H1 (cell line): ENCODE data around the gene ZNF446. TPM values are rescaled to one million over a fixed set of nuclear protein-coding genes. Genes with fewer than 3 reads are reported as not detected.

ENCODE experiments used
- CTCF ChIA-PET: fragments of 300-600 bp; sonication (Branson Sonifier 250); formaldehyde crosslinking; loops from one replicate; lab custom pipeline; 2021; ENCODE audit not compliant: partially characterized antibody; lab: Charles Lee
- POLR2A ChIA-PET: fragments of 300-600 bp; sonication (Branson Sonifier 250); formaldehyde crosslinking; loops from one replicate; lab custom pipeline; 2021; ENCODE audit warnings: inconsistent platforms; ENCODE audit not compliant: partially characterized antibody; lab: Charles Lee
- DNase-seq, 2 experiments: peaks; one replicate each; pipeline versions ENCODE4 v3.0.0 to v3.0.0-alpha.2; 2010 to 2022; ENCODE audit warnings: low spot score in 2 of 2, low read depth in 1 of 2, mixed read lengths in 1 of 2
- FAIRE-seq: peaks from 2 replicates; lab custom pipeline; 2011; peaks lifted over from hg19 to GRCh38; lab: Jason Lieb, UNC
- H2AFZ ChIP-seq: 2 replicates; pipeline ENCODE4 v1.8.1; 2012; ENCODE audit warnings: low read length, inconsistent platforms
- H2AK5ac ChIP-seq: 2 replicates; pipeline ENCODE4 v1.6.1; 2013; ENCODE audit warnings: low read depth, low read length
- H2BK120ac ChIP-seq: replicated peaks from 2 replicates; pipeline ENCODE3; 2013; ENCODE audit warnings: low read depth, low read length, inconsistent platforms
- H2BK12ac ChIP-seq: 2 replicates; pipeline ENCODE4 v1.6.1; 2013; ENCODE audit warnings: low read depth, low read length
- H2BK15ac ChIP-seq: 2 replicates; pipeline ENCODE4 v1.6.1; 2013; ENCODE audit warnings: low read length
- H2BK20ac ChIP-seq: 2 replicates; pipeline ENCODE4 v1.6.1; 2013; ENCODE audit warnings: low read length
- H2BK5ac ChIP-seq: 2 replicates; pipeline ENCODE4 v1.6.1; 2013; ENCODE audit warnings: low read depth, low read length
- H3K14ac ChIP-seq: 2 replicates; pipeline ENCODE4 v1.6.1; 2013; ENCODE audit warnings: inconsistent platforms; ENCODE audit not compliant: insufficient read length
- H3K18ac ChIP-seq: 2 replicates; pipeline ENCODE4 v1.6.1; 2013; ENCODE audit warnings: low read length; ENCODE audit errors: extremely low read depth
- H3K23ac ChIP-seq: 2 replicates; pipeline ENCODE4 v1.6.1; 2013; ENCODE audit warnings: inconsistent platforms; ENCODE audit not compliant: insufficient read length
- H3K23me2 ChIP-seq: 2 replicates; pipeline ENCODE4 v1.6.1; 2013; ENCODE audit warnings: low read depth, low read length
- H3K27ac ChIP-seq: 2 replicates; pipeline ENCODE4 v1.6.1; 2011; ENCODE audit warnings: low read depth, low read length, inconsistent platforms
- H3K27me3 ChIP-seq, 4 experiments: replicated peaks in 1 of 4; 1 replicate in 1 of 4; 2 replicates in 3 of 4; pipeline versions ENCODE4 v1.6.1 to v1.8.1; 2011 to 2013; ENCODE audit warnings: low read length in 3 of 4, mild to moderate bottlenecking in 3 of 4, inconsistent platforms in 2 of 4, mixed read lengths in 2 of 4, moderate library complexity in 1 of 4; ENCODE audit not compliant: control insufficient read depth in 3 of 4, insufficient read depth in 3 of 4; ENCODE audit errors: extremely low read depth in 1 of 4
- H3K36me3 ChIP-seq, 4 experiments: 2 replicates each; pipeline versions ENCODE4 v1.6.1 to v1.8.1; 2011 to 2013; ENCODE audit warnings: mild to moderate bottlenecking in 4 of 4, low read length in 3 of 4, moderate library complexity in 2 of 4, control low read depth in 1 of 4, inconsistent platforms in 1 of 4; ENCODE audit not compliant: insufficient read depth in 4 of 4, control insufficient read depth in 2 of 4
- H3K4ac ChIP-seq: replicated peaks from 2 replicates; pipeline ENCODE3; 2013; ENCODE audit warnings: low read length, low read depth, mixed read lengths, inconsistent platforms; ENCODE audit not compliant: insufficient read length
- H3K4me1 ChIP-seq, 4 experiments: replicated peaks in 1 of 4; 1 replicate in 1 of 4; 2 replicates in 3 of 4; pipeline versions ENCODE4 v1.6.1 to v1.8.1; 2011 to 2013; ENCODE audit warnings: low read length in 3 of 4, inconsistent platforms in 2 of 4, mixed read lengths in 1 of 4; ENCODE audit not compliant: insufficient read depth in 4 of 4, control insufficient read depth in 3 of 4
- H3K4me2 ChIP-seq, 2 experiments: 2 replicates each; pipeline versions ENCODE4 v1.6.1 to v1.8.1; 2011 to 2013; ENCODE audit warnings: low read depth in 2 of 2, low read length in 2 of 2, control low read depth in 1 of 2, inconsistent platforms in 1 of 2, mild to moderate bottlenecking in 1 of 2; ENCODE audit not compliant: insufficient read depth in 1 of 2
- H3K4me3 ChIP-seq, 4 experiments: fragments of 200-600, 300-600 bp in 1 of 4; sonication (generic), shearing (Covaris generic), sonication (Bioruptor Twin) in 1 of 4; 2 replicates each; pipeline versions ENCODE4 v1.5.1 to v1.8.1; 2011 to 2016; ENCODE audit warnings: low read length in 4 of 4, low read depth in 3 of 4, control low read depth in 2 of 4, inconsistent platforms in 2 of 4, mild to moderate bottlenecking in 2 of 4, mixed read lengths in 1 of 4, moderate library complexity in 1 of 4; ENCODE audit not compliant: insufficient read depth in 2 of 4; ENCODE audit errors: extremely low read depth in 1 of 4
- H3K56ac ChIP-seq: replicated peaks from 2 replicates; pipeline ENCODE3; 2013; ENCODE audit warnings: low read depth, mild to moderate bottlenecking, mixed read lengths, low read length, inconsistent platforms; ENCODE audit not compliant: insufficient read length
- H3K79me1 ChIP-seq: 2 replicates; pipeline ENCODE4 v1.6.1; 2013; ENCODE audit warnings: low read depth, low read length, control low read depth
- H3K79me2 ChIP-seq, 2 experiments: 2 replicates each; pipeline versions ENCODE4 v1.6.1 to v1.8.1; 2012 to 2013; ENCODE audit warnings: low read length in 2 of 2, mild to moderate bottlenecking in 2 of 2, inconsistent platforms in 1 of 2; ENCODE audit not compliant: insufficient read depth in 2 of 2, control insufficient read depth in 1 of 2
- H3K9ac ChIP-seq, 4 experiments: replicated peaks in 1 of 4; 1 replicate in 1 of 4; 2 replicates in 3 of 4; pipeline versions ENCODE4 v1.6.1 to v1.8.1; 2011 to 2013; ENCODE audit warnings: low read depth in 3 of 4, low read length in 3 of 4, control low read depth in 2 of 4, mild to moderate bottlenecking in 2 of 4, moderate library complexity in 2 of 4, inconsistent platforms in 1 of 4; ENCODE audit errors: extremely low read depth in 1 of 4
- H3K9me3 ChIP-seq, 2 experiments: 2 replicates each; pipeline versions ENCODE4 v1.6.1 to v1.8.1; 2012 to 2013; ENCODE audit warnings: mild to moderate bottlenecking in 2 of 2, moderate library complexity in 2 of 2, control low read depth in 1 of 2, inconsistent platforms in 1 of 2, low read depth in 1 of 2, low read length in 1 of 2, mixed read lengths in 1 of 2; ENCODE audit not compliant: insufficient read depth in 2 of 2
- H4K20me1 ChIP-seq, 2 experiments: replicated peaks in 1 of 2; 2 replicates each; pipeline versions ENCODE3 to v1.8.1; 2011 to 2013; ENCODE audit warnings: inconsistent platforms in 2 of 2, low read length in 2 of 2, mild to moderate bottlenecking in 1 of 2; ENCODE audit not compliant: insufficient read depth in 2 of 2, control insufficient read depth in 1 of 2
- H4K5ac ChIP-seq: 2 replicates; pipeline ENCODE4 v1.6.1; 2013; ENCODE audit warnings: low read length, low read depth, mixed read lengths, inconsistent platforms; ENCODE audit not compliant: insufficient read length
- H4K8ac ChIP-seq: 2 replicates; pipeline ENCODE4 v1.8.0; 2013; ENCODE audit warnings: mild to moderate bottlenecking, moderate library complexity, low read length, inconsistent platforms; ENCODE audit not compliant: insufficient read depth; ENCODE audit errors: extremely low read depth
- H4K91ac ChIP-seq: replicated peaks from 2 replicates; pipeline ENCODE3; 2013; ENCODE audit warnings: low read length, mixed read lengths, inconsistent platforms; ENCODE audit not compliant: insufficient read length
- POLR2A ChIP-seq, 2 experiments: IDR thresholded peaks; 1 replicate in 1 of 2; 2 replicates in 1 of 2; pipeline ENCODE4 v1.6.1; 2011; ENCODE audit warnings: low read depth in 2 of 2, low read length in 2 of 2, mild to moderate bottlenecking in 2 of 2; ENCODE audit errors: control extremely low read depth in 1 of 2
- WGBS, 2 experiments: shearing (Covaris generic) in 1 of 2; methylation state at CpG; one replicate each; pipeline versions ENCODE4 v1.1.6 to v1.1.7; 2013 to 2015; ENCODE audit warnings: low lambda C conversion rate in 2 of 2, mixed read lengths in 2 of 2, inconsistent platforms in 1 of 2, low coverage in 1 of 2, missing lambda C conversion rate in 1 of 2; ENCODE audit not compliant: insufficient replicate concordance in 2 of 2, insufficient coverage in 1 of 2, insufficient read length in 1 of 2; ENCODE audit errors: extremely low coverage in 1 of 2, missing lambda C conversion rate in 1 of 2; 5-methylcytosine and 5-hydroxymethylcytosine counted together
- polyA plus RNA-seq, 7 experiments: library from polyadenylated mRNA; depleted of rRNA in 3 of 7; stranded (reverse) in 5 of 7; unstranded in 2 of 7; fragments of >200 nt in 5 of 7; fragments of 200-250 nt in 2 of 7; gene quantifications; 1 replicate in 5 of 7; 2 replicates in 1 of 7; 4 replicates in 1 of 7; pipeline versions ENCODE4 v1.2.1 to v1.2.3, GENCODE V29; 2011 to 2013; ENCODE audit warnings: missing spikeins in 2 of 7, mixed read lengths in 2 of 7
- total RNA-seq: library from RNA; stranded (reverse); fragmentation: NEBNext Ultra II Directional; extraction: Animal tissue kit (Norgen Biotek cat#: 25700); gene quantifications from 2 replicates; pipeline ENCODE4 v1.2.1, GENCODE V29; 2021
- TF ChIP-seq, protein P1 (sequence below): IDR thresholded peaks from 2 replicates; pipeline ENCODE4 v1.6.1; 2011; ENCODE audit warnings: low read depth, mild to moderate bottlenecking, low read length; ENCODE audit not compliant: insufficient read depth

Gene ZNF446
- total and polyA plus RNA-seq, 2 of the 8 experiments (the other 6 are each of a cell fraction or from before 2014, with no cell fraction given): 4.1 to 5.5 TPM

DNA sequence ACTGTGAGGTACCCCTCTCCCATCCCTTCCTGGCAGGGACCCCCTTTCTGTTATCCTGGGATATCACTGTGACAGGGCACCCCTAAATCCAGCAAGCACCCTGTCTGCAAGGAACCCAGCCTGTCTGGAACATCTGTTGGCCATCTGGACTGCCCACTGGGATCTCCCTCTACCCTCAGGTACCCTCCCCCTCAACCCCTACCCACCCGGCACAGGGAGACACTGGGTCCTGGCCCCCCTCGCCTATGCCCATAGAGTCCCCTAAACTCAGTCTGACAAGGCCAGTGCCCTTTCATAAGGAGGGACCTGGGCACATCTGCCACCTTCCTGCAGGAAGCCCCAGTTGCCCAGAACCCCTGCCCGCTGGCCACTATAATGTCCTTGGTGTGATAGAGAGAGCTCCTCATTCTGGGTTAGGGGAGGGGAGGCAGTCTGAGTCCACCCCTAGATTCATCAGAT lies 38.4 kb downstream of the ZNF446 start:
- H2BK12ac ChIP-seq: no peak overlapping the region
- H4K8ac ChIP-seq: 0 out of 2 replicates have a peak overlapping the region, but pooled peaks have one; percentile 4
- WGBS, 2 experiments: 68% methylated on average over 3 of the region's 3 CpGs; no CpG with 5 or more reads in 1 of the 2 experiments
- no peak overlapping the region for H3K56ac ChIP-seq
- H3K23me2 ChIP-seq: peaks cover 11% of the 10 kb centered on the region
- peaks cover 0 to 17% of the 10 kb centered on the region in 2 experiments; a peak in 1 of 4 replicates for H3K79me2 ChIP-seq
- H3K18ac ChIP-seq: peak overlapping the region; percentile 5; the same call in 1 of the 2 replicates
- H2AFZ ChIP-seq: no peak overlapping the region
- H3K23ac ChIP-seq: no peak overlapping the region
- H3K14ac ChIP-seq: no peak overlapping the region
- no peak overlapping the region for H2BK15ac ChIP-seq
- peak overlapping the region in 3 of 4 experiments; percentile 24 to 74 (median 60); a peak in 5 of 7 replicates for H3K9ac ChIP-seq
- H3K9me3 ChIP-seq: no peaks in the 10 kb centered on the region
- H4K91ac ChIP-seq: peak overlapping the region; percentile 97
- ChIA-PET POLR2A (interaction anchor here (0.8 to 21.3 kb wide), 5 partner anchors 15 to 188 kb away, joined by 3 to 650 read pairs (median 9); partner anchors contain the start of genes CHMP2A, TRIM28, UBE2M and ZSCAN22), CTCF (interaction anchor here (0.6 to 1.8 kb wide), 11 partner anchors 14 to 162 kb away, joined by 3 to 10 read pairs (median 4); partner anchors contain the start of genes A1BG, UBE2M and ZNF446)
- peaks cover 0 to 9% (median 2%) of the 10 kb centered on the region in 4 experiments; a peak in 2 of 8 replicates for H3K36me3 ChIP-seq
- H4K5ac ChIP-seq: peak overlapping the region; percentile 73
- no peak for FAIRE-seq
- H3K27ac ChIP-seq: peak overlapping the region; percentile 56; the same call in 1 of the 2 replicates
- peaks cover 5% of the 10 kb centered on the region for H3K79me1 ChIP-seq
- H2BK20ac ChIP-seq: no peak overlapping the region
- H3K4ac ChIP-seq: peak overlapping the region; percentile 41
- H4K20me1 ChIP-seq: peaks cover 2 to 9% of the 10 kb centered on the region in 2 experiments
- peak overlapping the region; percentile 29; the same call in 1 of the 2 replicates for H2AK5ac ChIP-seq
- peak overlapping the region; percentile 58 to 93 for H3K4me2 ChIP-seq
- peak overlapping the region; percentile 80 for H2BK5ac ChIP-seq
- peak overlapping the region; percentile 37 to 70 (median 52) for H3K4me3 ChIP-seq
- no peak overlapping the region for H2BK120ac ChIP-seq
- TF ChIP-seq, protein P1, sequence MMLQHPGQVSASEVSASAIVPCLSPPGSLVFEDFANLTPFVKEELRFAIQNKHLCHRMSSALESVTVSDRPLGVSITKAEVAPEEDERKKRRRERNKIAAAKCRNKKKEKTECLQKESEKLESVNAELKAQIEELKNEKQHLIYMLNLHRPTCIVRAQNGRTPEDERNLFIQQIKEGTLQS: no peak
- peak in 1 of 2 experiments; percentile 2; a peak in 1 of 3 replicates for TF ChIP-seq POLR2A (IDR thresholded peaks at IDR 0.05; ENCODE audit: control extremely low read depth in 1 of 2, low read depth in 2 of 2, low read length in 2 of 2)
- H3K4me1 ChIP-seq: peaks cover 0 to 28% (median 16%) of the 10 kb centered on the region in 4 experiments; a peak in 6 of 7 replicates
- H3K27me3 ChIP-seq: no peaks in the 10 kb centered on the region
- no peak for DNase-seq
